Effector memory CD4-positive, alpha-beta T cell (primary cell): Measurements from ENCODE around the gene ZNF423.
"Not testable (repeated sequence)": the region's sequence is repeated elsewhere in the genome, so short reads cannot be mapped to it uniquely, and the experiment has no call there.

Source experiments
- DNase-seq, 3 donors: peaks; one replicate each; pipeline ENCODE4 v3.0.0-alpha.2; 2020
- H3K27ac ChIP-seq: 2 replicates; pipeline ENCODE4 v1.7.0; 2013; ENCODE audit warnings: mild to moderate bottlenecking, low read length, moderate library complexity; ENCODE audit not compliant: insufficient read depth, poor library complexity, severe bottlenecking
- H3K27me3 ChIP-seq: replicated peaks from 2 replicates; pipeline ENCODE4 v1.7.0; 2013; ENCODE audit warnings: mild to moderate bottlenecking, low read length; ENCODE audit not compliant: insufficient read depth, control insufficient read depth, poor library complexity, severe bottlenecking
- H3K36me3 ChIP-seq: 2 replicates; pipeline ENCODE4 v1.7.0; 2013; ENCODE audit warnings: mild to moderate bottlenecking, low read length, moderate library complexity; ENCODE audit not compliant: control insufficient read depth, insufficient read depth
- H3K4me1 ChIP-seq: 2 replicates; pipeline ENCODE4 v1.7.0; 2013; ENCODE audit warnings: low read length, mild to moderate bottlenecking; ENCODE audit not compliant: control insufficient read depth, insufficient read depth, poor library complexity, severe bottlenecking
- H3K4me3 ChIP-seq: 2 replicates; pipeline ENCODE4 v1.7.0; 2013; ENCODE audit warnings: low read length, low read depth, mild to moderate bottlenecking; ENCODE audit not compliant: insufficient read depth, poor library complexity, severe bottlenecking
- H3K9me3 ChIP-seq: 2 replicates; pipeline ENCODE4 v1.7.0; 2013; ENCODE audit warnings: mild to moderate bottlenecking, low read length, moderate library complexity; ENCODE audit not compliant: control insufficient read depth

ZNF423 gene

DNA sequence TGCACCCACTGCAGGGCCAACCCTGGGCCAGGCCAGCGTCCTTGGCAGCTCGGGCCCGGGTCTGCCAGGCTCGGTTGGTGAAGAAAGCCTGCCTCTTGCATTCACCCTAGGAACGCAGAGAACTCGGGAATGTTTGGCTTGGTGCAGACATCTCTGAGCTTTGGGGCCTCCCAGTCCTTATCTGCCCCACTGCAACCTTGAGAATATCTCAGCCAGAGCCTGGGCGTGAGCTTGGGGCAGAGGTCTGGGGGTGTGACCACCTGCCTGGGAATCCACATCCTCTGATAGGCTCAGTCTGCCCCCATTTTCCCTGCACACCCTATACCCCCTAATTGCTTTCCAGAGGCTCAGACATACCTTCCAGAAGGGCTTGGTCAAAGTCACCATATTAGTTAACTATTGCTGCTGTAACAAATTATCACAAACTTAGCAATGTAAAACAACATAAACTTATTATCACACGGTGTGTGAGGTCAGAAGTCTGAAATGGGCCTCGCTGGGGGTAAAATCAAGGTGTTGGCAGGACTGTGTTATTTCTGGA is 30.7 kb upstream of the ZNF423 start:
- DNase-seq = no peak
- Histone ChIP-seq H3K4me3 (no peak overlapping the region), H3K9me3 (no peaks in the 10 kb centered on the region), H3K36me3 (no peaks in the 10 kb centered on the region), H3K27me3 (no peaks in the 10 kb centered on the region), H3K4me1 (no peaks in the 10 kb centered on the region), H3K27ac (no peak overlapping the region)

DNA sequence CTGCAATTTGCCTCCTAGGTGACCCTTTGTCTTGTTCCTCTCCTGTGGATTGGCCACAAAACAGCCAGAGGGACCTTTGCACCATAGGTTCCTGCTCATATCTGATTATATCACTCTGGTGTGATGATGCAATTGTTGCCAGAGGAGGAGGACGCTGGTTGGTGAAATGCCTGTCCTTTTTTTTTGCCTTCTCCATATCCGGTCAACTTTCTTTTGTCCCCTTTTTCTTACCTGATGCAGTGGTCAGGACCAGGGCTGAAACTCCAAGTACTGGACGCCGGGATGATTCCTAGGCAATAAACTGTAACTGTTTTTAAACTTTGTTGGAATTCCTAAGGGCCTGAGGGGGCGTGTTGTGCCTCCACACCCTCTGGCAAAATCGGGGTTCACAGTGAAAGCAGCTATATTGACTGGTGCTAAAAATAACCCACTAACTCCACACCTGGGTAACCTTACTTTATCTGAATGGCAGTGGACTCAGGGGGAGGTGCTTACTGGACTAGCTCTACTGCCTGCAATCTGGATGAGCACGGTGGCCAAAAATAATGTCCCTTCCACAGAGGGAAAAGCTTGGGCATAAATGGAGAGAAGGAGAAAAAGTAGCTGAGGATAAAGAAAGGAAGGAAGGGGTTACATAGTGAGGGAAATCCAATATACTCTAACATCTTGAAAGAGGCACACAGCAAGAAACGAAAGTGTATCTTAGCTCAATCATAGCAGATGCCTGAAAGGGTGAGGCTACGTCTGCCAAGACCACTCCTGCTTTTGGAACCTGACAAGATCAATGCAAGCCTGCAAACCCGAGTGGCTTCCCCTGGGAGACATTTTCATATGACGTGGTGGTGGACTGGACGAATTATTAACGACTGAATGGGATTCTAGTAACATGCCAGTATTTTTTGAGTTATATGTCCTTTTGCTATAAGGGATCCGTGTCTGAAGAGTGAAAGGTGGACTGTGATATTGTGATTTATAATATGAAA is 28.4 kb upstream of the ZNF423 start:
- no peak overlapping the region for H3K4me3 ChIP-seq
- H3K36me3 ChIP-seq = no peaks in the 10 kb centered on the region
- H3K9me3 ChIP-seq = no peaks in the 10 kb centered on the region
- H3K4me1 ChIP-seq = no peaks in the 10 kb centered on the region
- no peak for DNase-seq
- H3K27me3 ChIP-seq = peaks cover 5% of the 10 kb centered on the region
- no peak overlapping the region for H3K27ac ChIP-seq

- Histone ChIP-seq H3K4me3 (no peak overlapping the region), H3K27me3 (peaks cover 10% of the 10 kb centered on the region), H3K4me1 (no peaks in the 10 kb centered on the region), H3K27ac (no peak overlapping the region), H3K36me3 (no peaks in the 10 kb centered on the region), H3K9me3 (no peaks in the 10 kb centered on the region)
- DNase-seq = no peak
Measured at GRCh38 chr16:49883076-49884014, 27.4 kb upstream of the ZNF423 start.

DNA sequence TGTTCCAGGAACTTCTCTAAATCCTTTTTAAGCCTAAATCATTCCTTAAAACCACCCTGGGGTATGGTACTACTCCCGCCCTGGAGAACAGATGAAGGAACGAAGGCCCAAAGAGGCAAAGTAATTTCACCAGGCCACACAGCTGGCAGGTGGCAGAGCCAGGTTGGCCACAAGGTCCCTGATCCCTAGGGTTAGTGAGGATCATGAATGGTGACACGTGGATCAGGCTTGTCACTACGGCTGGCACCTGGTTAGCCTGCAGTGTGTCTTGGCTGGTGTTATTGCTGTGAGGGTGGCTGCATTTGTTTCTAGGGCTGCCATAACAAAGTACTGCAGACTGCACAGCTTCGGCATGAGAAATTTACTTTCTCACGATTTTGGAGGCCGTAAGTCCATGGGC is 26.0 kb upstream of the ZNF423 start:
- H3K36me3 ChIP-seq = no peaks in the 10 kb centered on the region
- H3K9me3 ChIP-seq = no peaks in the 10 kb centered on the region
- H3K4me1 ChIP-seq = no peaks in the 10 kb centered on the region
- no peak overlapping the region for H3K27ac ChIP-seq
- no peak for DNase-seq
- peaks cover 20% of the 10 kb centered on the region for H3K27me3 ChIP-seq
- no peak overlapping the region for H3K4me3 ChIP-seq

DNA sequence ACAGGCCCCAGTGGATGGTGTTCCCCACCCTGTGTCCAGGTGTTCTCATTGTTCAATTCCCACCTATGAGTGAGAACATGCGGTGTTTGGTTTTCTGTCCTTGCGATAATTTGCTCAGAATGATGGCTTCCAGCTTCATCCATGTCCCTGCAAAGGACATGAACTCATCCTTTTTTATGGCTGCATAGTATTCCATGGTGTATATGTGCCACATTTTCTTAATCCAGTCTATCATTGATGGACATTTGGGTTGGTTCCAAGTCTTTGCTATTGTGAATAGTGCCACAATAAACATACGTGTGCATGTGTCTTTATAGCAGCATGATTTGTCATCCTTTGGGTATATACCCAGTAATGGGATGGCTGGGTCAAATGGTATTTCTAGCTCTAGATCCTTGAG is 22.6 kb upstream of the ZNF423 start:
- H3K4me1 ChIP-seq, H3K4me3 ChIP-seq, H3K27ac ChIP-seq, H3K9me3 ChIP-seq, H3K36me3 ChIP-seq, DNase-seq: not testable (repeated sequence)
- peaks cover 24% of the 10 kb centered on the region for H3K27me3 ChIP-seq

- no peak overlapping the region for H3K4me3 ChIP-seq
Measured at GRCh38 chr16:49876716-49877129, 20.8 kb upstream of the ZNF423 start.

GRCh38 chr16:49875806-49876715 is 20.1 kb upstream of the ZNF423 start:
- Histone ChIP-seq H3K27ac (no peak overlapping the region), H3K4me1 (no peaks in the 10 kb centered on the region), H3K27me3 (peaks cover 24% of the 10 kb centered on the region), H3K4me3 (no peak overlapping the region), H3K36me3 (no peaks in the 10 kb centered on the region), H3K9me3 (no peaks in the 10 kb centered on the region)
- no peak for DNase-seq

More at GRCh38 chr16:49876716-49877129, 20.8 kb upstream of the ZNF423 start:
- Histone ChIP-seq H3K27ac (no peak overlapping the region), H3K9me3 (no peaks in the 10 kb centered on the region), H3K27me3 (peaks cover 24% of the 10 kb centered on the region), H3K36me3 (no peaks in the 10 kb centered on the region), H3K4me1 (no peaks in the 10 kb centered on the region)
- no peak for DNase-seq

DNA sequence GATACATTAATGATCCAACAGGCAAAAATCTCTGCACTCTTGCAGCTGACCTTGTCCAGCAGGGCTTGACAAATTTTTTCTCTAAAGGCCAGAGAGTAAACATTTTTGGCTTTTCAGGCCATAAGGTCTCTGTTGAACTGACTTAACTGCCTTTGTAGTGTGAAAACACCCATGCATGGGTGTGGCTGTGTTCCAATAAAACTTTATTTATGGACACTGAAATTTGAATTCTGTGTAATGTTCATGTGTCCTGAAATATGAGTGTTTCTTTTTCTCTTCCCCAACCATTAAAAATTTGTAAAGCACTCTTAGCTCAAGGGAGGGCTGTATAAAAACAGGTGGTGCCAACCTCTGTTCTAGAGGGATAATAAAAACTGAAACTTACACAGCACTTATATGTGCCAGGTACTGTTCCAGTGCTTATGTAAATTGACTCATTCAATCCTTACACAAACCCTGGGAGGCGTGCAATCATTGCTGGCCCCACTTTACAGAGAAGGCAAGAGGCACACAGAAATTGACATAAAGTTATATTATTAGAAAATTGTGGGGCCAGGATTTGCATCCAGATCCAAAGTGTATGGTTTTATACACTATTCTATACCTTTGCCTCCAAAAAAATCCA is 18.8 kb upstream of the ZNF423 start:
- Histone ChIP-seq H3K27ac (no peak overlapping the region), H3K36me3 (no peaks in the 10 kb centered on the region), H3K9me3 (no peaks in the 10 kb centered on the region), H3K27me3 (peaks cover 23% of the 10 kb centered on the region), H3K4me1 (no peaks in the 10 kb centered on the region), H3K4me3 (no peak overlapping the region)
- DNase-seq = no peak

DNA sequence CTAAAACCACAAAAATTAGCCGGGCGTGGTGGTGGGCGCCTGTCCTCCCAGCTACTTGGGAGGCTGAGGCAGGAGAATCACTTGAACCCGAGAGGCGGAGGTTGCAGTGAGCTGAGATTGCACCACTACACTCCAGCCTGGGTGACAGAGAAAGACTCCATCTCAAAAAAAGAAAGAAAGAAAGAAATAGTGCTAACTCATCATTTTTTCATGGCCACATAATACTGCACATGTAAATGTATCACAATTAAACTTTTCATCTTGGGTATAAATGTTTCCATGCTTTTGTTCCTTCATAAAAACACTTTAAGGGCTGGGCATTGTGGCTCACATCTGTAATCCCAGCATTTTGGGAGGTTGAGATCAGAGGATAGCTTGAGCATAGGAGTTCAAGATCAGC is 15.9 kb upstream of the ZNF423 start:
- not testable (repeated sequence) for DNase-seq, H3K9me3 ChIP-seq, H3K27me3 ChIP-seq, H3K4me3 ChIP-seq, H3K27ac ChIP-seq, H3K4me1 ChIP-seq, H3K36me3 ChIP-seq
